Hematopoietic multipotent progenitor cell treated with erythropoietin and hydrocortisone succinate and interleukin-3 and kit ligand, for 15 days (in vitro differentiated cells): Measurements from ENCODE around the gene USP5.
"Not testable (repeated sequence)": the region's sequence is repeated elsewhere in the genome, so short reads cannot be mapped to it uniquely, and the experiment has no call there.

Experiments
- DNase-seq: peaks from one replicate; pipeline ENCODE4 v3.0.0-alpha.2; 2015; ENCODE audit warnings: low spot score

Gene USP5

GRCh38 chr12:6840761-6841515 lies 11.0 kb upstream of the USP5 start, which contains the start of gene GNB3:
TSS of gene GNB3 (plus strand) at chr12:6840925. CDS start at chr12:6841288, 363 bp downstream.
- DNase-seq = no peak

- DNase-seq = no peak
Observed at GRCh38 chr12:6842075-6842474, 9.9 kb upstream of the USP5 start.

GRCh38 chr12:6843118-6843902 lies 8.6 kb upstream of the USP5 start:
- DNase-seq = no peak

GRCh38 chr12:6845395-6845794 lies 6.6 kb upstream of the USP5 start:
- DNase-seq = no peak

- DNase-seq = no peak
Observed at GRCh38 chr12:6846316-6846869, 5.6 kb upstream of the USP5 start.

- DNase-seq = no peak
Observed at GRCh38 chr12:6847676-6848075, 4.3 kb upstream of the USP5 start.

GRCh38 chr12:6849427-6849826 lies 2.5 kb upstream of the USP5 start:
- no peak for DNase-seq

GRCh38 chr12:6849976-6850560 lies 1.9 kb upstream of the USP5 start:
- DNase-seq = no peak

- no peak for DNase-seq
Observed at GRCh38 chr12:6850796-6851152, 1.2 kb upstream of the USP5 start.

- DNase-seq = peak; percentile 99
Observed at GRCh38 chr12:6851153-6851920, 613 bp upstream of the USP5 start, which contains the start of gene CDCA3. TSS of gene CDCA3 (minus strand) at chr12:6851286. CDS start at chr12:6850952, 334 bp downstream.

- DNase-seq = peak; percentile 86
Observed at GRCh38 chr12:6852651-6853354, 853 bp downstream of the USP5 start.

- DNase-seq = no peak
Observed at GRCh38 chr12:6853626-6854025, 1.7 kb downstream of the USP5 start.

- no peak for DNase-seq
Observed at GRCh38 chr12:6854036-6854435, 2.1 kb downstream of the USP5 start.

- DNase-seq = no peak
Observed at GRCh38 chr12:6855322-6855721, 3.4 kb downstream of the USP5 start.

- DNase-seq = no peak
Observed at GRCh38 chr12:6858799-6859198, 6.8 kb downstream of the USP5 start.

- no peak for DNase-seq
Observed at GRCh38 chr12:6860116-6860515, 8.2 kb downstream of the USP5 start.

- no peak for DNase-seq
Observed at GRCh38 chr12:6860942-6861341, 9.0 kb downstream of the USP5 start.

GRCh38 chr12:6861391-6861790 lies 9.4 kb downstream of the USP5 start:
- no peak for DNase-seq

GRCh38 chr12:6863033-6863432 lies 11.1 kb downstream of the USP5 start:
- DNase-seq = no peak

GRCh38 chr12:6863586-6864321 lies 11.8 kb downstream of the USP5 start:
- DNase-seq = no peak

- DNase-seq = not testable (repeated sequence)
Observed at GRCh38 chr12:6865307-6865706, 13.4 kb downstream of the USP5 start.
